SK-N-SH treated with all-trans-retinoic acid at 6 μM for 48 hours (cell line): ENCODE data around the gene SRSF1.
A peak's percentile ranks its signal among the peaks of the same experiment; 100 is the strongest.

Experiments
- ATAC-seq: fragments of 200-7000 bp; cut with Tn5 transposase; 3 replicates; pipeline ENCODE4 v1.9.1; 2020; ENCODE audit warnings: mild to moderate bottlenecking, moderate library complexity
- ARNTL ChIP-seq: fragments of 450-650 bp; formaldehyde crosslinking; IDR thresholded peaks from 2 replicates; pipeline ENCODE4 v1.5.0; 2020; ENCODE audit warnings: low read depth, mild to moderate bottlenecking, moderate library complexity, borderline replicate concordance
- BACH2 ChIP-seq: fragments of 250-450 bp; sonication (Bioruptor Pico); IDR thresholded peaks from 2 replicates; pipeline ENCODE4 v1.9.0; 2021; ENCODE audit warnings: mild to moderate bottlenecking, borderline replicate concordance
- CREB5 ChIP-seq: fragments of 250-450 bp; sonication (Bioruptor Pico); IDR thresholded peaks from 2 replicates; pipeline ENCODE4 v1.5.1; 2020; ENCODE audit warnings: low read depth, mild to moderate bottlenecking, moderate library complexity
- CSDC2 ChIP-seq: fragments of 250-450 bp; sonication (Bioruptor Pico); IDR thresholded peaks from 2 replicates; pipeline ENCODE4 v1.5.0; 2020; ENCODE audit warnings: mild to moderate bottlenecking, moderate library complexity
- CSRNP3 ChIP-seq: fragments of 250-450 bp; sonication (Bioruptor Pico); IDR thresholded peaks from 2 replicates; pipeline ENCODE4 v1.5.1; 2021; ENCODE audit warnings: mild to moderate bottlenecking, moderate library complexity
- ESRRG ChIP-seq: fragments of 250-450 bp; sonication (Bioruptor Pico); IDR thresholded peaks from 2 replicates; pipeline ENCODE4 v1.6.1; 2021; ENCODE audit warnings: mild to moderate bottlenecking
- GLIS3 ChIP-seq: fragments of 250-450 bp; sonication (Bioruptor Pico); IDR thresholded peaks from 2 replicates; pipeline ENCODE4 v1.5.0; 2020; ENCODE audit warnings: mild to moderate bottlenecking, moderate library complexity
- ISL1 ChIP-seq: fragments of 250-450 bp; sonication (Bioruptor Pico); IDR thresholded peaks from 2 replicates; pipeline ENCODE4 v2.1.2; 2022; ENCODE audit warnings: mild to moderate bottlenecking, moderate library complexity
- OSR1 ChIP-seq: fragments of 250-450 bp; sonication (Bioruptor Pico); IDR thresholded peaks from 2 replicates; pipeline ENCODE4 v1.8.0; 2022; ENCODE audit warnings: moderate library complexity, mild to moderate bottlenecking, inconsistent platforms
- PATZ1 ChIP-seq: fragments of 250-450 bp; sonication (Bioruptor Pico); IDR thresholded peaks from 2 replicates; pipeline ENCODE4 v1.8.0; 2020; ENCODE audit warnings: mild to moderate bottlenecking, moderate library complexity, borderline replicate concordance
- POU6F1 ChIP-seq: fragments of 250-450 bp; sonication (Bioruptor Pico); IDR thresholded peaks from 2 replicates; pipeline ENCODE4 v1.8.0; 2021; ENCODE audit warnings: low read depth, mild to moderate bottlenecking, moderate library complexity, borderline replicate concordance
- PPARA ChIP-seq: fragments of 250-450 bp; sonication (Bioruptor Pico); IDR thresholded peaks from 2 replicates; pipeline ENCODE4 v1.5.0; 2020; ENCODE audit warnings: mild to moderate bottlenecking, borderline replicate concordance
- RARB ChIP-seq: fragments of 250-450 bp; sonication (Bioruptor Pico); IDR thresholded peaks from 2 replicates; pipeline ENCODE4 v1.8.0; 2021; ENCODE audit warnings: mild to moderate bottlenecking, moderate library complexity
- SNAI2 ChIP-seq: fragments of 250-450 bp; sonication (Bioruptor Pico); IDR thresholded peaks from 2 replicates; pipeline ENCODE4 v1.5.0; 2020; ENCODE audit warnings: mild to moderate bottlenecking, moderate library complexity
- TCF4 ChIP-seq: fragments of 250-450 bp; sonication (Bioruptor Pico); IDR thresholded peaks from 2 replicates; pipeline ENCODE4 v1.8.0; 2021; ENCODE audit warnings: mild to moderate bottlenecking, moderate library complexity, borderline replicate concordance
- TOX ChIP-seq: fragments of 250-450 bp; sonication (Bioruptor Pico); IDR thresholded peaks from 2 replicates; pipeline ENCODE4 v1.8.0; 2021; ENCODE audit warnings: mild to moderate bottlenecking, moderate library complexity, borderline replicate concordance
- TSHZ2 ChIP-seq: fragments of 250-450 bp; sonication (Bioruptor Pico); IDR thresholded peaks from 2 replicates; pipeline ENCODE4 v1.5.0; 2020; ENCODE audit warnings: mild to moderate bottlenecking, moderate library complexity
- ZC3H10 ChIP-seq: fragments of 250-450 bp; sonication (Bioruptor Pico); IDR thresholded peaks from 2 replicates; pipeline ENCODE4 v1.5.1; 2021; ENCODE audit warnings: mild to moderate bottlenecking, moderate library complexity
- ZFP3 ChIP-seq: fragments of 250-450 bp; sonication (Bioruptor Pico); IDR thresholded peaks from 2 replicates; pipeline ENCODE4 v1.5.0; 2020; ENCODE audit warnings: mild to moderate bottlenecking, moderate library complexity
- ZFP30 ChIP-seq: fragments of 450-650 bp; formaldehyde crosslinking; IDR thresholded peaks from 2 replicates; pipeline ENCODE4 v1.5.0; 2022; ENCODE audit warnings: mild to moderate bottlenecking, moderate library complexity
- ZNF565 ChIP-seq: fragments of 450-650 bp; formaldehyde crosslinking; conservative IDR thresholded peaks from 2 replicates; pipeline ENCODE4 v1.5.0; 2020; ENCODE audit warnings: low read depth, mild to moderate bottlenecking, moderate library complexity
- ZNF70 ChIP-seq: fragments of 450-650 bp; formaldehyde crosslinking; IDR thresholded peaks from 2 replicates; pipeline ENCODE4 v1.5.0; 2020; ENCODE audit warnings: mild to moderate bottlenecking, moderate library complexity
- ZNF8 ChIP-seq: fragments of 450-650 bp; formaldehyde crosslinking; IDR thresholded peaks from 2 replicates; pipeline ENCODE4 v1.5.0; 2020; ENCODE audit warnings: mild to moderate bottlenecking, moderate library complexity

The SRSF1 gene

GRCh38 chr17:57988301-57989250 is 18.5 kb downstream of the SRSF1 start:
- TF ChIP-seq CREB5 (CRISPR knock-in tag) (peak; percentile 75; the same call in 1 of the 2 replicates), CSDC2 (CRISPR knock-in tag) (0 out of 2 replicates have a peak, but pooled peaks have one; percentile 10), SNAI2 (CRISPR knock-in tag) (no peak), ARNTL (CRISPR knock-in tag) (peak; percentile 62; the same call in 1 of the 2 replicates), ZFP3 (CRISPR knock-in tag) (no peak), ESRRG (CRISPR knock-in tag) (peak; percentile 82), ZNF70 (peak; percentile 36; the same call in 1 of the 2 replicates), POU6F1 (CRISPR knock-in tag) (peak; percentile 47; the same call in 1 of the 2 replicates), GLIS3 (CRISPR knock-in tag) (peak; percentile 81), TOX (CRISPR knock-in tag) (peak; percentile 10), ZFP30 (peak; percentile 45; the same call in 1 of the 2 replicates), ZNF8 (CRISPR knock-in tag) (peak; percentile 46; the same call in 1 of the 2 replicates), PATZ1 (CRISPR knock-in tag) (peak; percentile 33; the same call in 1 of the 2 replicates), ZC3H10 (CRISPR knock-in tag) (no peak; the same call in 1 of the 2 replicates), RARB (CRISPR knock-in tag) (no peak), BACH2 (CRISPR knock-in tag) (no peak), TSHZ2 (CRISPR knock-in tag) (no peak; the same call in 1 of the 2 replicates), CSRNP3 (peak; percentile 91)
- TF ChIP-seq, all 23 proteins: peak for 12
- ATAC-seq: peak; percentile 68

- peak; percentile 60 for ATAC-seq
- TF ChIP-seq ZC3H10 (CRISPR knock-in tag) (no peak), ZFP30 (no peak; the same call in 1 of the 2 replicates), OSR1 (no peak), PPARA (no peak), CREB5 (CRISPR knock-in tag) (no peak), ZNF565 (CRISPR knock-in tag) (no peak), TCF4 (CRISPR knock-in tag) (no peak), ISL1 (no peak), ZNF70 (no peak), GLIS3 (CRISPR knock-in tag) (0 out of 2 replicates have a peak, but pooled peaks have one; percentile 31), TSHZ2 (CRISPR knock-in tag) (no peak), ARNTL (CRISPR knock-in tag) (no peak), ESRRG (CRISPR knock-in tag) (peak; percentile 55; the same call in 1 of the 2 replicates), ZFP3 (CRISPR knock-in tag) (no peak)
Measured at GRCh38 chr17:57987581-57988300, 19.3 kb downstream of the SRSF1 start, which contains the start of gene VEZF1. Gene VEZF1 (minus strand): TSS chr17:57988254. CDS start chr17:57988111, 143 bp downstream.
